GM10248 (cell line): ENCODE data around the gene MORN1.
A peak's percentile ranks its signal among the peaks of the same experiment; 100 is the strongest.

Experiments used
- CTCF ChIA-PET: fragments of 300-600 bp; sonication (Branson Sonifier 250); formaldehyde crosslinking; extraction: SDS; loops from one replicate; lab custom pipeline; 2021; ENCODE audit warnings: antibody characterized with exemption; lab: Yijun Ruan, JAX
- POLR2A ChIA-PET: fragments of 350-650 bp; sonication (Branson Sonifier 250); formaldehyde crosslinking; extraction: SDS; loops from one replicate; lab custom pipeline; 2020; ENCODE audit warnings: antibody characterized with exemption; lab: Yijun Ruan, JAX
- DNase-seq: peaks from one replicate; pipeline ENCODE4 v3.0.0; 2012; ENCODE audit errors: extremely low spot score
- CTCF ChIP-seq: IDR thresholded peaks from 2 replicates; pipeline ENCODE4 v1.5.1; 2012; ENCODE audit warnings: mild to moderate bottlenecking, low read depth; ENCODE audit errors: extremely low read depth, missing control alignments, control extremely low read depth

MORN1 gene

GRCh38 chr1:2318314-2319278, 72.8 kb downstream of the MORN1 start:
- no peak for TF ChIP-seq CTCF
- CTCF ChIA-PET, result no interaction called here
- DNase-seq, result no peak
- POLR2A ChIA-PET, result no interaction called here

- TF ChIP-seq CTCF, result no peak
- ChIA-PET POLR2A (no interaction called here), CTCF (no interaction called here)
- no peak for DNase-seq
Observed at GRCh38 chr1:2317230-2318065, 73.9 kb downstream of the MORN1 start.

GRCh38 chr1:2316451-2316961, 74.8 kb downstream of the MORN1 start:
- ChIA-PET CTCF (interaction anchor here (1.2 to 2.3 kb wide), 4 partner anchors 10 to 112 kb away, joined by 3 to 16 read pairs (median 6); no protein-coding TSS in a partner anchor), POLR2A (no interaction called here)
- no peak for TF ChIP-seq CTCF
- no peak for DNase-seq

GRCh38 chr1:2315674-2316450, 75.5 kb downstream of the MORN1 start:
- ChIA-PET CTCF (interaction anchor here (0.8 to 2.3 kb wide), 17 partner anchors 9 to 209 kb away, joined by 3 to 16 read pairs (median 4); no protein-coding TSS in a partner anchor), POLR2A (no interaction called here)
- DNase-seq, result no peak
- no peak for TF ChIP-seq CTCF

GRCh38 chr1:2314803-2315673, 76.3 kb downstream of the MORN1 start:
- CTCF ChIA-PET, result interaction anchor here (0.6 to 2.3 kb wide), 19 partner anchors 8 to 210 kb away, joined by 3 to 16 read pairs (median 4); partner anchors contain the start of gene FAAP20
- peak; percentile 88 for DNase-seq

More at GRCh38 chr1:2314803-2315673, 76.3 kb downstream of the MORN1 start:
- peak; percentile 64 for TF ChIP-seq CTCF
- POLR2A ChIA-PET, result no interaction called here
